HFFc6 (cell line): ENCODE data around the gene OSBPL10. TPM values are rescaled to one million over a fixed set of nuclear protein-coding genes. Genes with fewer than 3 reads are reported as not detected.

ENCODE experiments used
- DNase-seq: peaks from one replicate; pipeline ENCODE4 v3.0.0-alpha.2; 2018
- H3K27ac Mint-ChIP-seq: 2 replicates; pipeline ENCODE4 v1.8.0; 2020; ENCODE audit warnings: mild to moderate bottlenecking, mixed read lengths
- H3K27me3 Mint-ChIP-seq: 2 replicates; pipeline ENCODE4 v1.8.0; 2021; ENCODE audit warnings: mild to moderate bottlenecking, moderate library complexity, mixed read lengths; ENCODE audit not compliant: insufficient read depth
- H3K36me3 Mint-ChIP-seq: 2 replicates; pipeline ENCODE4 v1.8.0; 2021; ENCODE audit warnings: low read depth, mixed read lengths
- H3K4me1 Mint-ChIP-seq: 2 replicates; pipeline ENCODE4 v1.8.0; 2020; ENCODE audit warnings: low read depth, mixed read lengths
- H3K4me3 Mint-ChIP-seq: 2 replicates; pipeline ENCODE4 v1.8.0; 2020; ENCODE audit warnings: mild to moderate bottlenecking, moderate library complexity, mixed read lengths
- H3K9me3 Mint-ChIP-seq: 2 replicates; pipeline ENCODE4 v1.8.0; 2020; ENCODE audit warnings: mild to moderate bottlenecking, mixed read lengths
- total RNA-seq, 6 experiments: library from RNA; stranded (reverse); fragmentation: NEBNext Ultra II Directional; extraction: Animal tissue kit (Norgen Biotek cat#: 25700); gene quantifications; 2 replicates in 1 of 6; 3 replicates in 5 of 6; pipeline ENCODE4 v1.2.3, GENCODE V29; 2021
- TF ChIP-seq, protein P1 (sequence below): fragments of 200-600 bp; sonication (generic); IDR thresholded peaks from 2 replicates; pipeline ENCODE4 v1.5.0; 2021; ENCODE audit warnings: antibody characterized with exemption, mild to moderate bottlenecking

OSBPL10 gene
- total RNA-seq, 6 experiments from 2014 or later = 7.3 to 8.9 (median 8.6) TPM

DNA sequence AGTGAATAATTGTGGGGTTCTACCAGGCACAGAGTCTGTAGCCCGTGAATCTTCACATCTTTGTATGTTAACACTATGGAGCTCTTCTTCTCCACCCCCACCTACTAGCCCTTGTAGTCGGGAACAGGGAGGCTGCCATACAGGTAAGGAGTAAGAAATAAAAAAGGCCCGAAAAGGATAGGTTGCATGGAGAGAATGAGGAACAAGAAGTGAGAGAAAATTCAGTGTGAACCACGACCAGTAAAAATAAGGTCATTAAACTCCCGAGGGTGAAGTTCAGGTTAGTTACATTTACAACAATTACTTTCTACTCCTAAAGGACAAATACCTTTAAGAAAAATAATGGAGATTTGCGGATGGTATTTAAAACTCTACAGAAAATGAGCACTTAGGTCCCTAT, 53.3 kb downstream of the OSBPL10 start:
- Mint-ChIP-seq H3K4me1 (peaks cover 6% of the 10 kb centered on the region; the same call in 1 of the 2 replicates), H3K4me3 (no peak overlapping the region), H3K27me3 (no peaks in the 10 kb centered on the region), H3K9me3 (no peaks in the 10 kb centered on the region), H3K36me3 (no peaks in the 10 kb centered on the region), H3K27ac (no peak overlapping the region)
- TF ChIP-seq, protein P1, sequence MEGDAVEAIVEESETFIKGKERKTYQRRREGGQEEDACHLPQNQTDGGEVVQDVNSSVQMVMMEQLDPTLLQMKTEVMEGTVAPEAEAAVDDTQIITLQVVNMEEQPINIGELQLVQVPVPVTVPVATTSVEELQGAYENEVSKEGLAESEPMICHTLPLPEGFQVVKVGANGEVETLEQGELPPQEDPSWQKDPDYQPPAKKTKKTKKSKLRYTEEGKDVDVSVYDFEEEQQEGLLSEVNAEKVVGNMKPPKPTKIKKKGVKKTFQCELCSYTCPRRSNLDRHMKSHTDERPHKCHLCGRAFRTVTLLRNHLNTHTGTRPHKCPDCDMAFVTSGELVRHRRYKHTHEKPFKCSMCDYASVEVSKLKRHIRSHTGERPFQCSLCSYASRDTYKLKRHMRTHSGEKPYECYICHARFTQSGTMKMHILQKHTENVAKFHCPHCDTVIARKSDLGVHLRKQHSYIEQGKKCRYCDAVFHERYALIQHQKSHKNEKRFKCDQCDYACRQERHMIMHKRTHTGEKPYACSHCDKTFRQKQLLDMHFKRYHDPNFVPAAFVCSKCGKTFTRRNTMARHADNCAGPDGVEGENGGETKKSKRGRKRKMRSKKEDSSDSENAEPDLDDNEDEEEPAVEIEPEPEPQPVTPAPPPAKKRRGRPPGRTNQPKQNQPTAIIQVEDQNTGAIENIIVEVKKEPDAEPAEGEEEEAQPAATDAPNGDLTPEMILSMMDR = no peak
- no peak for DNase-seq

DNA sequence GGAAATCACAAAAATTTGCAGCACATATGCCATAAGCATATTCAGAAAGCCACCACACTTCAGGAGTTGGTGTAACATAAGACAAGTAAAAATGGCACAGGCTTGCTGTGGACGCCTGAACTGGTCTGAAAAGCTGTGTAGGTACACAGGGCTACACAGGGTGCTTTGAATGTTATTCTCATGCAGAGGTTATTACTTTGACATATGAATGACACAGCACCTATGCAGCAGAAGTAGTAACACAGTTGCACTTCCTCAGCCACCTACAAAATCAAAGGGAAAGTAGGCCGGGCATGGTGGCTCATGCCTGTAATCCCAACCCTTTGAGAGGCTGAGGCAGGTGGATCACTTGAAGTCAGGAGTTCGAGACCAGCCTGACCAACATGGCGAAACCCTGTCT, 54.5 kb downstream of the OSBPL10 start:
- no peak overlapping the region for H3K27ac Mint-ChIP-seq
- H3K9me3 Mint-ChIP-seq = no peaks in the 10 kb centered on the region
- H3K4me1 Mint-ChIP-seq = peaks cover 6% of the 10 kb centered on the region; the same call in 1 of the 2 replicates
- no peak overlapping the region for H3K4me3 Mint-ChIP-seq
- TF ChIP-seq, protein P1 = no peak
- H3K27me3 Mint-ChIP-seq = peaks cover 1% of the 10 kb centered on the region; the same call in 1 of the 2 replicates
- H3K36me3 Mint-ChIP-seq = no peaks in the 10 kb centered on the region
- DNase-seq = no peak

DNA sequence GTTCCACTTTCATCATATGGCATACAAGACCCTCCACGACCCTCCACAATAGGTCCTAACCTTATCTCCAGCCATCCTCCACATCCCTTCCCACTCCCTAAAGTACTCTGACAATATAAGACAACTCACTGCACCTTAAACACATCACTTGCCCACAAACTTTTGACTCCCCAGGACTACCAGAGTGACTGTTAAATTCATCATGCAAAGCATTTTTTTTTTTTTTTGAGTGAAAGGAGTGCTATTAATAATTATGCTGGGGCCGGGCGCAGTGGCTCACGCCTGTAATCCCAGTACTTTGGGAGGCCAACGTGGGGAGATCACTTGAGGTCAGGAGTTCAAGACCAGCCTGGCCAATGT, 55.8 kb downstream of the OSBPL10 start:
- Mint-ChIP-seq H3K36me3 (no peaks in the 10 kb centered on the region; the same call in 1 of the 2 replicates), H3K27ac (no peak overlapping the region), H3K9me3 (peaks cover 1% of the 10 kb centered on the region), H3K27me3 (peaks cover 1% of the 10 kb centered on the region; the same call in 1 of the 2 replicates), H3K4me1 (peaks cover 6% of the 10 kb centered on the region; the same call in 1 of the 2 replicates), H3K4me3 (no peak overlapping the region)
- DNase-seq = no peak
- TF ChIP-seq, protein P1 = no peak

DNA sequence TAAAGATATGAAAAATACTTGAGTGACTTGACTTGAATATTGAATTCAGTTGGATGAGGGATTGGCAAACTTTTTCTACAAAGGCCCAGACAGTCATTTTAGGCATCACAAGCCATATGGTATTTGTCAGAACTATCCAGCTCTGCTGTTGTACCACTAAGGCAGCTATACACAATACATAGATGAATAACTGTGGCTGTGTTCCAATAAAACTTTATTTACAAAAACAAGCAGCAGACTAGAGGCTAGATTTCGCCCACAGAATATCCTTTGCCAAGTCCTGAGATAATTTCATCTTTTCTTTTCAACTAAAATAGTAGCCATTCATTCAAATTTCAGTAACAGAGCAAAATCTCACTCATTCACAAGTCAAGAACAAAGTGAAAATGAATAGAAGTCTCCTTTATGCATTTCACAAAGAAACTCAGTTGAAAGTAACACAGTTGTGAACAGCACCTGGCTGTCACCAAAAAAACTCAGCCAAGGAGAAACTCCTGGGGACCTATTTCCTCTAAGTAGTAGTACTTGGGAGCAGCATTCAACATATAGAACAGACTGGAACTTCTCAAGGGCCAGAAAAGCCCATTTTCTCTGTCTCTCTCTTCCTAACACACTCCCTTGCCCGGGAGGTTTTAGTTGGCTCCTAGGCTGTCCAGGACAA, 56.3 kb downstream of the OSBPL10 start:
- TF ChIP-seq, protein P1 = no peak
- DNase-seq = no peak
- Mint-ChIP-seq H3K36me3 (peaks cover 5% of the 10 kb centered on the region; the same call in 1 of the 2 replicates), H3K4me3 (no peak overlapping the region), H3K4me1 (peaks cover 6% of the 10 kb centered on the region; the same call in 1 of the 2 replicates), H3K9me3 (peaks cover 7% of the 10 kb centered on the region), H3K27me3 (peaks cover 1% of the 10 kb centered on the region; the same call in 1 of the 2 replicates), H3K27ac (no peak overlapping the region)

DNA sequence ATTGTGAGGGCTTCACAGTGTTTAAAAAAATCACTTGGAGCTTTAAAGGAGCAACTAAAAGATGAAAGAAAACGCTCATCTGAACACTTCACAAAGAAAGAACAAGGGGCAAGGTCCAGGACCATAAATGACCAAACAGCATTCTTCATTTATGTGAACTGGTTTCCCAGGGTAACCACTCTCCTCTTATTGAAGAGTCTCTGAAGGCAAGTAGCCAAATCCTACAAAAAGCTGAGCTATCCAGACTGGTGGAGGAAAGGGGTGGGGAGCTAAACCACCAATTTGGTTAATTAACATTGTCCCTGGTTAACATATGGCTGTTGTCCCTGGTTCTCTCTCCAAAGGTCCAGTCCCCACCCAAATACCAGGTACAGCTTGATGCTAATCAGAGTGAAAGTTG, 58.1 kb downstream of the OSBPL10 start:
- Mint-ChIP-seq H3K27me3 (peaks cover 1% of the 10 kb centered on the region; the same call in 1 of the 2 replicates), H3K36me3 (peaks cover 9% of the 10 kb centered on the region; the same call in 1 of the 2 replicates), H3K4me1 (peaks cover 21% of the 10 kb centered on the region; the same call in 1 of the 2 replicates), H3K4me3 (no peak overlapping the region), H3K9me3 (peaks cover 7% of the 10 kb centered on the region), H3K27ac (no peak overlapping the region)
- TF ChIP-seq, protein P1 = no peak
- DNase-seq = no peak
